GM12874 (cell line): ENCODE data around the gene RPL4.

ENCODE experiments used
- CTCF ChIP-seq: IDR thresholded peaks from 2 replicates; pipeline ENCODE4 v1.5.1; 2011; ENCODE audit warnings: low read depth, mild to moderate bottlenecking, control low read depth, low read length, moderate library complexity; ENCODE audit not compliant: insufficient read depth

RPL4 gene

GRCh38 chr15:66474963-66475362, 29.7 kb downstream of the RPL4 start:
- TF ChIP-seq CTCF = no peak

GRCh38 chr15:66474135-66474534, 30.5 kb downstream of the RPL4 start:
- no peak for TF ChIP-seq CTCF

DNA sequence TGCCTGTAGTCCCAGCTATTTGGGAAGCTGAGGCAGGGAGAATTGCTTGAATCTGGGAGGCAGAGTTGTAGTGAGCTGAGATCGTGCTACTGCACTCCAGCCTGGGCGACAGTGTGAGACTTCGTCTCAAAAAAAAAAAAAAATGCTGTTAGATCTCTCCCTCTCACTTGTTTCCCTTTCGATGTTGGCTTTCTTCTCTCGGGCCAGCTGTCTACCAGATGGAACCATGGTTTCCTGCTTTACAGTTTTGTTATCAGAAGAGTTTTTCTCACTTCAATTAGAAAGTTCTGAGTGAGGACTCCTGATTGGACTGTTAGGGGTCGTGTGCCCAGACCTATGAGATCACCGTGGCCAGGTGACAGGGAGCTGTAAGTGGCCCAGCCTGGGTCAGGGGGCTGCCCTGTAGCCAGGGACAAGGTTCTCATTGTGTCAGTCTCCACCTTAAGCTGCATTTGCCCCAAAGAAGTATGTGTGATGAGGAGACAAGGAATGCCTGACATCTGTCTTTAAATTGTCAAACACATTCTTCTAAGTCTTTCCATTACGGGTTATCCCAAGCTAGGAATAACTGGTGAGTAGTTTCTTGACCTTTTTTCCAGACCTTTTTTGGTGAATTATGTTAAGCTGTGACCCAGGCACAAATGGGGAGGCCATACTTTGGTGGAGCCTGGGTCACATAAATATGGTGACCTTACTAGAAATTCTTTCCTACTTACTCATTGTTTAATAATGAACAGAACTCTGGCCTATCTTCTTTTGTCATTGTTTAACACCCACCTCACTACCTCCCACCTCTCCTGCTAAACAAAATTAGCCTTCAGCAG, 32.3 kb downstream of the RPL4 start:
- no peak for TF ChIP-seq CTCF

GRCh38 chr15:66462627-66463026, 42.0 kb downstream of the RPL4 start:
- no peak for TF ChIP-seq CTCF

DNA sequence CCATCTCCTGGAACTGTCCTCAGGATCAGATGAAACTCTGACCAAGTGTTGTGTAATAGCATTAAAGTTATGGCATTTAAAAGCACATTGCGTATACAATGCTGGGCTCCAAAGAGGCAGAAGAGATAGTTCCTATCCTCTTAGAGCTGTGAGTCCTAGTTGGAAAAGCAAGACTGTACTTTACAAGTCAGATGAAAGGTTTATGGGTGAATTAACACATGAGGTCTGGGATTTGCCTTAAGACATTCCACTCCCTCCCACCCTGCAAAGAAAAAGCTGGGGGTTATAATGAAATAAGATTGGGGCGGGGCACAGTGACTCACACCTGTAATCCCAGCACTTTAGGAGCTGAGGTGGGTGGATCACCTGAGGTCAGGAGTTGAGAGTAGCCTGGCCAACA, 42.7 kb downstream of the RPL4 start:
- TF ChIP-seq CTCF = no peak

- TF ChIP-seq CTCF = no peak
Observed at GRCh38 chr15:66459818-66460615, 44.6 kb downstream of the RPL4 start.

- no peak for TF ChIP-seq CTCF
Observed at GRCh38 chr15:66456211-66456610, 48.4 kb downstream of the RPL4 start.
